DOHH2 (cell line): ENCODE results near the gene PLXNB3.
A peak's percentile ranks its signal among the peaks of the same experiment; 100 is the strongest.

ENCODE experiments used
- H3F3A ChIP-seq: fragments of 200-600 bp; sonication (generic), shearing (Covaris generic); 2 replicates; pipeline ENCODE4 v1.6.0; 2016; ENCODE audit warnings: antibody characterized with exemption, mild to moderate bottlenecking; ENCODE audit not compliant: control insufficient read depth, insufficient read depth
- H3K27ac ChIP-seq: fragments of 200-600 bp; sonication (generic); 2 replicates; pipeline ENCODE4 v1.5.1; 2014; ENCODE audit warnings: low read depth, mild to moderate bottlenecking, low read length, moderate library complexity
- H3K27me3 ChIP-seq: fragments of 200-600 bp; sonication (generic); 2 replicates; pipeline ENCODE4 v1.6.1; 2014; ENCODE audit warnings: mild to moderate bottlenecking, low read length, mixed read lengths; ENCODE audit not compliant: control insufficient read depth
- H3K36me3 ChIP-seq: fragments of 200-600 bp; sonication (generic); 2 replicates; pipeline ENCODE4 v1.6.1; 2014; ENCODE audit warnings: mild to moderate bottlenecking, low read length, moderate library complexity, mixed read lengths; ENCODE audit not compliant: control insufficient read depth
- H3K4me1 ChIP-seq: fragments of 200-600 bp; sonication (generic); 2 replicates; pipeline ENCODE4 v1.6.1; 2014; ENCODE audit warnings: mild to moderate bottlenecking, low read length, mixed read lengths; ENCODE audit not compliant: control insufficient read depth
- H3K4me2 ChIP-seq: fragments of 200-600 bp; sonication (generic); 2 replicates; pipeline ENCODE4 v1.6.0; 2014; ENCODE audit warnings: mild to moderate bottlenecking, low read length, moderate library complexity
- H3K4me3 ChIP-seq: fragments of 200-600 bp; sonication (generic); 2 replicates; pipeline ENCODE4 v1.5.1; 2014; ENCODE audit warnings: mild to moderate bottlenecking, low read length, mixed read lengths
- H3K79me2 ChIP-seq: fragments of 200-600 bp; sonication (generic); 2 replicates; pipeline ENCODE4 v1.6.1; 2014; ENCODE audit warnings: mild to moderate bottlenecking, low read length, mixed read lengths; ENCODE audit not compliant: control insufficient read depth
- H3K9me2 ChIP-seq: fragments of 200-600 bp; sonication (generic); replicated peaks from 2 replicates; pipeline ENCODE4 v1.6.1; 2014; ENCODE audit warnings: mild to moderate bottlenecking, low read length, mixed read lengths; ENCODE audit not compliant: control insufficient read depth
- H3K9me3 ChIP-seq: fragments of 200-600 bp; sonication (generic); 2 replicates; pipeline ENCODE4 v1.6.1; 2014; ENCODE audit warnings: antibody characterized with exemption, low read length, mixed read lengths; ENCODE audit not compliant: control insufficient read depth, insufficient read depth
- H4K20me1 ChIP-seq: fragments of 200-600 bp; sonication (generic); 2 replicates; pipeline ENCODE4 v1.6.0; 2014; ENCODE audit warnings: low read depth, mild to moderate bottlenecking, antibody characterized with exemption, low read length, moderate library complexity; ENCODE audit not compliant: control insufficient read depth, insufficient read depth
- EZH2phosphoT487 ChIP-seq: fragments of 200-600 bp; sonication (generic); IDR thresholded peaks from 2 replicates; pipeline ENCODE4 v1.6.1; 2017; ENCODE audit warnings: borderline replicate concordance, mild to moderate bottlenecking, antibody characterized with exemption, low read length, moderate library complexity, mixed read lengths
- TF ChIP-seq, protein P1 (sequence below): fragments of 200-600 bp; sonication (generic); IDR thresholded peaks from one replicate; pipeline ENCODE4 v1.5.1; 2014; ENCODE audit warnings: antibody characterized with exemption, mild to moderate bottlenecking, low read depth, low read length; ENCODE audit not compliant: poor library complexity, severe bottlenecking

PLXNB3 gene

DNA sequence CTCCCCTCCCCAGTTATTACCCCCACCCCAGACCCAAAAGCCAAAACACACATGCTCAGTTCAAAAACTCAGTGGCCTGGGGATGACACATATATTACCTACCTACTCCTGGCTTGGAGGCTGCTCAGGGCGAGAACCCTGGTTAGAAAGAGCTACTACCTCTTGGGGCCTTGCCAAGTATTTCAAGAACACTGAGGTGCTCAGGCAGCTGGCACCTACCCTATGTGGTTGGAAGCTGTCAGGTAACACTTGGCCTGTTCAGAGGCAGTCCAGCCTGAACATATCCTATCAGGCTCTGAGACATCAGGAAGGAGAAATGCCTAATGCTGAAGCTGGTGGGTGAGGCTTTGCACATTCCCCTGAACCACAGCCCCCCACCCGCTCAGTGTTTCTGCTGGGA is 44.8 kb upstream of the PLXNB3 start:
- Histone ChIP-seq H3K4me3 (no peak overlapping the region), H3K4me2 (no peak overlapping the region), H3K27me3 (no peaks in the 10 kb centered on the region), H3K27ac (no peak overlapping the region), H3K9me2 (no peaks in the 10 kb centered on the region), H3K4me1 (peaks cover 10% of the 10 kb centered on the region), H3F3A (no peaks in the 10 kb centered on the region), H4K20me1 (peaks cover 3% of the 10 kb centered on the region; the same call in 1 of the 2 replicates), H3K79me2 (peaks cover 23% of the 10 kb centered on the region), H3K36me3 (peaks cover 48% of the 10 kb centered on the region), H3K9me3 (no peaks in the 10 kb centered on the region)
- TF ChIP-seq, protein P1, sequence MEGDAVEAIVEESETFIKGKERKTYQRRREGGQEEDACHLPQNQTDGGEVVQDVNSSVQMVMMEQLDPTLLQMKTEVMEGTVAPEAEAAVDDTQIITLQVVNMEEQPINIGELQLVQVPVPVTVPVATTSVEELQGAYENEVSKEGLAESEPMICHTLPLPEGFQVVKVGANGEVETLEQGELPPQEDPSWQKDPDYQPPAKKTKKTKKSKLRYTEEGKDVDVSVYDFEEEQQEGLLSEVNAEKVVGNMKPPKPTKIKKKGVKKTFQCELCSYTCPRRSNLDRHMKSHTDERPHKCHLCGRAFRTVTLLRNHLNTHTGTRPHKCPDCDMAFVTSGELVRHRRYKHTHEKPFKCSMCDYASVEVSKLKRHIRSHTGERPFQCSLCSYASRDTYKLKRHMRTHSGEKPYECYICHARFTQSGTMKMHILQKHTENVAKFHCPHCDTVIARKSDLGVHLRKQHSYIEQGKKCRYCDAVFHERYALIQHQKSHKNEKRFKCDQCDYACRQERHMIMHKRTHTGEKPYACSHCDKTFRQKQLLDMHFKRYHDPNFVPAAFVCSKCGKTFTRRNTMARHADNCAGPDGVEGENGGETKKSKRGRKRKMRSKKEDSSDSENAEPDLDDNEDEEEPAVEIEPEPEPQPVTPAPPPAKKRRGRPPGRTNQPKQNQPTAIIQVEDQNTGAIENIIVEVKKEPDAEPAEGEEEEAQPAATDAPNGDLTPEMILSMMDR = no peak
- TF ChIP-seq EZH2phosphoT487 = no peak

DNA sequence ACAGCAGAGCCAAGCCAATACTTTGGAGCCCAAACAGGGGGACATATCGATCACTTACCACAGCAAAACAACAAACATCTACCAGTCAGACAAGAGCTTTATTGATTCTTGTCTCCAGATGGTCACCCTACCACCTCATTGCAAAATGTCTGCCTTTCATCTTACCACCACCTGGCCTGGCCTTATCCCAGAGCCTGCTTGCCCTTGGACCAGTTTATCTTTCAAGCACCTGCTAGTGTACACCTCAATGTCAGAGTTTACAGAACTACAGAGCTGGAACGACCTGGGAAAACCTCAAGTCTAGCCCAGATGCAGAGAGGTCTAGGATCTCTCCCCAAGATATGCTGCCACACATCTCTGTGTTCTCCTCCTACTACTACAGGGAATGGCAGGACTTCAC is 44.3 kb upstream of the PLXNB3 start:
- peaks cover 10% of the 10 kb centered on the region for H3K4me1 ChIP-seq
- H3K4me3 ChIP-seq = no peak overlapping the region
- H4K20me1 ChIP-seq = peaks cover 3% of the 10 kb centered on the region; the same call in 1 of the 2 replicates
- H3F3A ChIP-seq = no peaks in the 10 kb centered on the region
- H3K27ac ChIP-seq = no peak overlapping the region
- H3K79me2 ChIP-seq = peaks cover 23% of the 10 kb centered on the region
- H3K9me2 ChIP-seq = no peaks in the 10 kb centered on the region
- H3K9me3 ChIP-seq = no peaks in the 10 kb centered on the region
- H3K27me3 ChIP-seq = no peaks in the 10 kb centered on the region
- peaks cover 44% of the 10 kb centered on the region for H3K36me3 ChIP-seq
- H3K4me2 ChIP-seq = no peak overlapping the region
- TF ChIP-seq, protein P1 = no peak
- no peak for TF ChIP-seq EZH2phosphoT487

DNA sequence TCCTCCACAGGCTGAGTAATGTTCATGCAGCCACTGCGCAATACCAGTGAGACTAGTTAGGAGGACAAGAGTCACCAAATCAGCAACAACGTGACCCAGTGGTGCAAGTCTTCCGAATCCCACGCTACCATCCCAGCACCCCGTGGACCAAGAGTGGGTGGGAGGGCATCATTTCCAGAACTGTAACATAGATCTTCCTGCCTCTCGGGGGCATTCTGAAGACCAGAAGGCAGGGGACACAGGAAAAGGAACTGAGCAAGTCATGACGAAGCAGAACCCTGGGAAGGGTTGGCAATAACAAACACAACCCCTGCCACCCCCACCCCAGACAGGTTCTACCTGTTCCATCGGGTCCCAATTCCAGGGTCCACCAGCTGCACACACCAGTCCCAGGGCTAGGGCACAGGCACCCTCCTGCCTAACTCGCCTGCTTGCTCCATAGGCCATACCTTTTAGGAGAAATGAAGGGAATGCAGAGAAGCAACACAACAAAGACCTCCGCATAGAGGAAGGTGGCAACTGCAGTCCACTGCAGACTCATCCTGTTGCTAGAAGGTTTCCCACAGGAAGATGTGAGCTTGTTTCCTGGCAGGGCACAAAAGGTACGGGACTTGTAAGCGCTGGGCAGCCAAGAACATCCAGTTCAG is 41.2 kb upstream of the PLXNB3 start:
- Histone ChIP-seq H3K27ac (peak overlapping the region; percentile 51; the same call in 1 of the 2 replicates), H3K9me3 (no peaks in the 10 kb centered on the region), H3K27me3 (no peaks in the 10 kb centered on the region), H3F3A (no peaks in the 10 kb centered on the region), H3K4me3 (peak overlapping the region; percentile 86), H4K20me1 (peaks cover 3% of the 10 kb centered on the region; the same call in 1 of the 2 replicates), H3K79me2 (peaks cover 23% of the 10 kb centered on the region), H3K36me3 (peaks cover 37% of the 10 kb centered on the region), H3K9me2 (no peaks in the 10 kb centered on the region), H3K4me1 (peaks cover 41% of the 10 kb centered on the region), H3K4me2 (peak overlapping the region; percentile 83)
- TF ChIP-seq, protein P1 = no peak
- TF ChIP-seq EZH2phosphoT487 = no peak
